Mucosa of descending colon (tissue), 3 donors: ENCODE results near the gene TMCC2. TPM values are rescaled to one million over a fixed set of nuclear protein-coding genes. Genes with fewer than 3 reads are reported as not detected.

ENCODE experiments used
- ATAC-seq: fragments of 200-7000 bp; cut with Tn5 transposase; one replicate; pipeline ENCODE4 v1.9.1; 2020; ENCODE audit warnings: mild to moderate bottlenecking, moderate library complexity
- DNase-seq, 3 donors: peaks; one replicate each; pipeline ENCODE4 v3.0.0-alpha.2; 2020
- H3K36me3 ChIP-seq: fragments of 200-600 bp; one replicate; pipeline ENCODE4 v1.8.0; 2021; ENCODE audit warnings: low read depth, mild to moderate bottlenecking
- H3K4me1 ChIP-seq: fragments of 200-600 bp; one replicate; pipeline ENCODE4 v1.8.0; 2021; ENCODE audit warnings: low read depth, mild to moderate bottlenecking
- H3K4me3 ChIP-seq: fragments of 200-600 bp; one replicate; pipeline ENCODE4 v1.8.0; 2021; ENCODE audit warnings: mild to moderate bottlenecking
- H3K9me3 ChIP-seq: fragments of 200-600 bp; one replicate; pipeline ENCODE4 v1.8.0; 2021; ENCODE audit warnings: mild to moderate bottlenecking
- intact Hi-C, 2 donors: fragments of 100-400 bp; cut with DNase I in 1 of 2; cut with micrococcal nuclease in 1 of 2; formaldehyde crosslinking; loops; one replicate each; pipeline versions ENCODE4 v1.11.0 to v1.11.1; 2022; cut with DNase I, micrococcal nuclease
- total RNA-seq, 3 donors: library from RNA; stranded (reverse); fragmentation: NEBNext Ultra II Directional in 2 of 3; extraction: Animal tissue kit (Norgen Biotek cat#: 25700) in 2 of 3; gene quantifications; one replicate each; pipeline versions ENCODE4 v1.2.1 to v1.2.4, GENCODE V29; 2021 to 2023
- TF ChIP-seq, protein P1 (sequence below): fragments of 200-600 bp; IDR thresholded peaks from one replicate; pipeline ENCODE4 v1.8.0; 2022; ENCODE audit warnings: antibody characterized with exemption, mild to moderate bottlenecking
- donor health status: DM: no; HTN: no; CAD: no; lungs with moderate emphysema.
- donor health status: DM: no; HTN: no; CAD: no.
- donor health status: DM: no; HTN: yes; CAD: no.

Gene TMCC2
- total RNA-seq, 3 donors from 2014 or later, result 0.27 to 5.1 (median 0.29) TPM

DNA sequence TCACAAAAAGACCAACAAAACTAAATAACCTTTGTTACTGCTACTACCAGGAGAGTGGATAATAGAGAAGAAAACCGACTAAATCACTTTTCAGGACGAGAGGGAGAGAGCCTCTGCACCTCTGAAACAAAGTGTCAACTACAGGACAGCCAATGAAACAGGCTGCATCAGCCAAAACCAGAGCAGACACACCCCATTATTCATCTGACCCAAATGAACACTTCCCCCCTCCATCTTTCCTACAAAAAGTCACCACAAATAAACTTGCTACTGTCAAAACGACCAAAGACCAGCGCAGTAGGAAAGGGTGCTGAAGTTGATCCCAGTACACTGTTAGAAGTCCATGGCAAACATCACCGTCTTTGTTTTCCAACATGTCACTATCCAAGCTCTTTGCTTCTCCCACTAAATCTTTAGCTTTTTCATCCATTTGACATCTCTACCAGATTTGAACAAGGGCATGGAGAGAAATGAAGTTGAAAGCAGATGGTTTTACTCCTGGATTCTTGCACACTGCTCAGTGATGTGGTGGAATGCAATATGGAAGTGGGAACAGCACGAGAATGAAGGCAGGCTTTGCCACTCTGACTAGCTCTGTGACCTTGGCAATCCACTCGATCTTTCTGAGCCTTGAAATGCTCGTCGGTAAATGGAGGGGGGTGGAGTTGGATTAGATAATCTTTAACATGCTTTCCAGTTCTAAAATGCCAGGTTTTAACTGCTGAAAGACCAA, 36.7 kb upstream of the TMCC2 start:
- Histone ChIP-seq H3K36me3 (no peaks in the 10 kb centered on the region), H3K9me3 (no peaks in the 10 kb centered on the region), H3K4me1 (peaks cover 15% of the 10 kb centered on the region), H3K4me3 (no peak overlapping the region)
- TF ChIP-seq, protein P1, sequence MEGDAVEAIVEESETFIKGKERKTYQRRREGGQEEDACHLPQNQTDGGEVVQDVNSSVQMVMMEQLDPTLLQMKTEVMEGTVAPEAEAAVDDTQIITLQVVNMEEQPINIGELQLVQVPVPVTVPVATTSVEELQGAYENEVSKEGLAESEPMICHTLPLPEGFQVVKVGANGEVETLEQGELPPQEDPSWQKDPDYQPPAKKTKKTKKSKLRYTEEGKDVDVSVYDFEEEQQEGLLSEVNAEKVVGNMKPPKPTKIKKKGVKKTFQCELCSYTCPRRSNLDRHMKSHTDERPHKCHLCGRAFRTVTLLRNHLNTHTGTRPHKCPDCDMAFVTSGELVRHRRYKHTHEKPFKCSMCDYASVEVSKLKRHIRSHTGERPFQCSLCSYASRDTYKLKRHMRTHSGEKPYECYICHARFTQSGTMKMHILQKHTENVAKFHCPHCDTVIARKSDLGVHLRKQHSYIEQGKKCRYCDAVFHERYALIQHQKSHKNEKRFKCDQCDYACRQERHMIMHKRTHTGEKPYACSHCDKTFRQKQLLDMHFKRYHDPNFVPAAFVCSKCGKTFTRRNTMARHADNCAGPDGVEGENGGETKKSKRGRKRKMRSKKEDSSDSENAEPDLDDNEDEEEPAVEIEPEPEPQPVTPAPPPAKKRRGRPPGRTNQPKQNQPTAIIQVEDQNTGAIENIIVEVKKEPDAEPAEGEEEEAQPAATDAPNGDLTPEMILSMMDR, result no peak
- intact Hi-C loops, result no loop called here
- ATAC-seq, result peak; percentile 64
- DNase-seq, result no peak

DNA sequence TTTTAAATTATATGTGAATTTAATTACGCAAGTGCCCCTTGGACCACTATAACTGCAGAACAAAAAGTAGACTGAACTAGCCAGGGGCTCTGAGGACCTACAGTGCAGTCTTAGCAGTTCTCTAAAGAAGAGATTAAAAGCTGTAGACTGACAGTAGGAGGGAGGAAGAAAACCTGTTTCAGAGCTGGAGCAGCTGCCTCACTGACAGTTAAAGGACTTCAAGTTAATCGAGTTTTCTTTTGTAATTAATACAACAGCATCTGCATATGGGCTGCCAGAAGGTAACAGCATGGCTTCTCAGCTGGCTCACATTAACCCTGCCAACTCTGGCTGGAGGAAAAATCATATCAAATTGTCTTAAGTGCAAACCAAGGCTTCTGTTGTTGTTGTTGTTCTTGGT, 36.1 kb upstream of the TMCC2 start:
- no peak overlapping the region for H3K4me3 ChIP-seq
- TF ChIP-seq, protein P1, result no peak
- peaks cover 15% of the 10 kb centered on the region for H3K4me1 ChIP-seq
- no peak for ATAC-seq
- intact Hi-C loops, result no loop called here
- H3K36me3 ChIP-seq, result no peaks in the 10 kb centered on the region
- H3K9me3 ChIP-seq, result no peaks in the 10 kb centered on the region
- DNase-seq, result no peak

DNA sequence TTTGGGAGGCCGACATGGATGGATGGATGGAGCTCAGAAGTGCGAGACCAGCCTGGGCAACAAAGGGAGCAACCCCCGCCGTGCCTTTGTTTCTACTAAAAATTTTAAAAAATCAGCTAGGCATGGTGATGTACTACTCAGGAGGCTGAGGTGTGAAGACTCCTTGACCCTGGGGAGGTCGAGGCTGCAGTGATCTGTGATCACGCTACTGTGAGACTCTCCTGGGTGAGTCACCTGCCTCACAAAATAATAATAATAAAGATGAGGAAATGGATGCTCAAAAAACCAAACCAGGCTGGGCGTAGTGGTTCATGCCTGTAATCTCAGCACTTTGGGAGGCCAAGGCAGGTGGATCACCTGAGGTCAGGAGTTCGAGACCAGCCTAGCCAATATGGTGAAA, 35.5 kb upstream of the TMCC2 start:
- TF ChIP-seq, protein P1, result no peak
- no peaks in the 10 kb centered on the region for H3K9me3 ChIP-seq
- no peaks in the 10 kb centered on the region for H3K36me3 ChIP-seq
- no peak for DNase-seq
- H3K4me1 ChIP-seq, result peaks cover 15% of the 10 kb centered on the region
- no peak overlapping the region for H3K4me3 ChIP-seq
- intact Hi-C loops, result no loop called here
- no peak for ATAC-seq

DNA sequence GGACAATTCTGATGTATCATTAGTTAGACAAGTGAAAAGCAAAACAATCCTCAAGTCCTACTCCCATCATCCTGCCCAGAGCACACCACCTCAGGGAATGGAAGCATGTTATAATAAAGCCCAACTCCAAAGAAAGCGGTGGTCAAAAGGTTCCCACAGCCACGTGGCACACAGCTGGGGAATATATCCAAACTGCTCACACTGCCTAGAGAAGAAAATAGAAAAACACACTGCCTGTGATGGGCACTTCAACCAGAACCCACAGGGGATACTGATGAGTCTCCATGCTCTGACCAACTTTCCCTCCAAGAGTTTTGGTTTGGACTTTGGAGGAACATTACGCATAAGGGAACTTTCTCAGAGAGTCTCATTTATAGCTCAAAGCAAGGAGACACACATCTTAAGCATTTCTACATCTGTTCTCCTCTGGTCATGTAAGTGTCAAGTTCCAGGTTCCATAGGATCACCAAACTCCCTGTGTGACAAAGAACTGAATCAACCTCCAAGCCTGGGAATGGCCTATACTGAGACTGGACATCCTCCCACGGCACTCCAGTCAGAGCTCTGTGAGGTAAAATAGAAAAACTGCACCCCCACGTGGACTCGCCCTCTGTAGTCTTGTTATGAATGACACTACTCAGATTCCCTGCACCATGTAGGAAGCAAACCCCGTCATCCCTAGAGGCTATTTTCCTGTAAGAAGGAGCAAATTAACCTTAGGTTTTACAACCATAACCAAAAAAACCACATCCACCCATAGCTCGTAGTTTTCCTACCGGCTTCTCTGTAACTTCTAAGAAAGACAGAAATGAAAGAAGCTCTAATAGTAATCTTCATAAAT, 28.4 kb upstream of the TMCC2 start:
- Histone ChIP-seq H3K9me3 (no peaks in the 10 kb centered on the region), H3K36me3 (no peaks in the 10 kb centered on the region), H3K4me1 (no peaks in the 10 kb centered on the region), H3K4me3 (no peak overlapping the region)
- intact Hi-C loops, result no loop called here
- ATAC-seq, result no peak
- TF ChIP-seq, protein P1, result no peak
- DNase-seq, result no peak

DNA sequence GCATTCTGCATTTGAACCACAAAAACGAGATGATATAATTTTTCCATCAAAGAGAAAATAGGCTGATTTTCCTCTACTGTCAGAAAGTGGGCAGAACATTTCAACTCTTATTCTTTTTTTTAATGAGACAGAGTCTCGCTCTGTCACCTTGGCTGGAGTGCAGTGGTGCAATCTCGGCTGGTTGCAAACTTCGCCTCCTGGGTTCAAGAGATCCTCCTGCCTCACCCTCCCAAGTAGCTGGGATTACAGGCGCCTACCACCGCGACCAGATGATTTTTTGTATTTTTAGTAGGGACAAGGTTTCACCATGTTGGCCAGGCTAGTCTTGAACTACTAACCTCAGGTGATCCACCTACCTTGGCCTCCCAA, 27.8 kb upstream of the TMCC2 start:
- Histone ChIP-seq H3K9me3 (no peaks in the 10 kb centered on the region), H3K4me3 (no peak overlapping the region), H3K36me3 (no peaks in the 10 kb centered on the region), H3K4me1 (no peaks in the 10 kb centered on the region)
- DNase-seq (no peak), ATAC-seq (no peak)
- TF ChIP-seq, protein P1, result no peak
- intact Hi-C loops, result no loop called here
